HG02870 (cell line): ENCODE data around the gene AMMECR1L.

ENCODE experiments used
- ATAC-seq: cut with Tn5 transposase; IDR thresholded peaks from one replicate; pipeline ENCODE4 v1.9.1; 2021; ENCODE audit warnings: mild to moderate bottlenecking, moderate library complexity; ENCODE audit not compliant: unreplicated experiment

Gene AMMECR1L

GRCh38 chr2:127887082-127887775 is 1.5 kb upstream of the AMMECR1L start:
- no peak for ATAC-seq

- ATAC-seq = peak; percentile 18
Observed at GRCh38 chr2:127886593-127886935, 808 bp upstream of the AMMECR1L start.

GRCh38 chr2:127884861-127885740 is 655 bp downstream of the AMMECR1L start:
- peak; percentile 8 for ATAC-seq

GRCh38 chr2:127884436-127884835 is 1.3 kb downstream of the AMMECR1L start:
- ATAC-seq = no peak

GRCh38 chr2:127879899-127880298 is 5.9 kb downstream of the AMMECR1L start:
- no peak for ATAC-seq

- no peak for ATAC-seq
Observed at GRCh38 chr2:127877626-127878025, 8.1 kb downstream of the AMMECR1L start.

GRCh38 chr2:127877136-127877535 is 8.6 kb downstream of the AMMECR1L start:
- ATAC-seq = no peak

- peak; percentile 56 for ATAC-seq
Observed at GRCh38 chr2:127874378-127875269, 11.1 kb downstream of the AMMECR1L start.

GRCh38 chr2:127873707-127874303 is 12.0 kb downstream of the AMMECR1L start:
- ATAC-seq = no peak

GRCh38 chr2:127872354-127872753 is 13.4 kb downstream of the AMMECR1L start:
- no peak for ATAC-seq

- ATAC-seq = no peak
Observed at GRCh38 chr2:127865926-127866325, 19.8 kb downstream of the AMMECR1L start.

- ATAC-seq = no peak
Observed at GRCh38 chr2:127864877-127865276, 20.9 kb downstream of the AMMECR1L start.

GRCh38 chr2:127862228-127862627 is 23.5 kb downstream of the AMMECR1L start:
- no peak for ATAC-seq

GRCh38 chr2:127860130-127860529 is 25.6 kb downstream of the AMMECR1L start:
- ATAC-seq = no peak

GRCh38 chr2:127859712-127860085 is 26.1 kb downstream of the AMMECR1L start:
- ATAC-seq = no peak

- ATAC-seq = peak; percentile 13
Observed at GRCh38 chr2:127857265-127857808, 28.4 kb downstream of the AMMECR1L start.

- no peak for ATAC-seq
Observed at GRCh38 chr2:127853671-127854070, 32.1 kb downstream of the AMMECR1L start.

GRCh38 chr2:127852388-127852787 is 33.4 kb downstream of the AMMECR1L start:
- ATAC-seq = no peak

- no peak for ATAC-seq
Observed at GRCh38 chr2:127847931-127848330, 37.8 kb downstream of the AMMECR1L start.

- ATAC-seq = no peak
Observed at GRCh38 chr2:127844973-127845372, 40.8 kb downstream of the AMMECR1L start.

- no peak for ATAC-seq
Observed at GRCh38 chr2:127843677-127844076, 42.1 kb downstream of the AMMECR1L start.
